HUES64 (cell line): Measurements from ENCODE around the gene RNF225.

ENCODE experiments used
- H3K27ac ChIP-seq: 2 replicates; pipeline ENCODE4 v1.7.0; 2013; ENCODE audit warnings: low read depth, low read length, inconsistent platforms
- H3K27me3 ChIP-seq: 2 replicates; pipeline ENCODE4 v1.6.1; 2013; ENCODE audit warnings: mild to moderate bottlenecking, low read length; ENCODE audit not compliant: insufficient read depth
- H3K36me3 ChIP-seq: 2 replicates; pipeline ENCODE4 v1.6.1; 2013; ENCODE audit warnings: mild to moderate bottlenecking, low read length; ENCODE audit not compliant: insufficient read depth
- H3K4me1 ChIP-seq: 2 replicates; pipeline ENCODE4 v1.6.1; 2013; ENCODE audit warnings: mild to moderate bottlenecking, low read length, moderate library complexity; ENCODE audit not compliant: insufficient read depth
- H3K4me3 ChIP-seq: 2 replicates; pipeline ENCODE4 v1.5.1; 2013; ENCODE audit warnings: mild to moderate bottlenecking, low read length, moderate library complexity
- H3K9ac ChIP-seq: 2 replicates; pipeline ENCODE4 v1.6.1; 2013; ENCODE audit warnings: mild to moderate bottlenecking, low read depth, low read length
- H3K9me3 ChIP-seq: 2 replicates; pipeline ENCODE4 v1.6.1; 2013; ENCODE audit warnings: low read depth, low read length; ENCODE audit not compliant: insufficient read depth
- WGBS: fragments of 150-250, 120-280 bp; methylation state at CpG from one replicate; pipeline ENCODE4 v1.1.7; 2013; ENCODE audit warnings: missing lambda C conversion rate; 5-methylcytosine and 5-hydroxymethylcytosine counted together

Gene RNF225

GRCh38 chr19:58381460-58382212 lies 13.8 kb upstream of the RNF225 start:
- H3K4me1 ChIP-seq: peaks cover 9% of the 10 kb centered on the region
- 44% methylated on average over 26 of the region's 26 CpGs for WGBS

GRCh38 chr19:58382997-58383603 lies 12.4 kb upstream of the RNF225 start:
- H3K4me3 ChIP-seq: no peak overlapping the region
- H3K9me3 ChIP-seq: no peaks in the 10 kb centered on the region
- H3K4me1 ChIP-seq: peaks cover 12% of the 10 kb centered on the region
- H3K36me3 ChIP-seq: peaks cover 2% of the 10 kb centered on the region
- 87% methylated on average over 6 of the region's 6 CpGs for WGBS
- no peak overlapping the region for H3K9ac ChIP-seq
- no peaks in the 10 kb centered on the region for H3K27me3 ChIP-seq
- H3K27ac ChIP-seq: no peak overlapping the region

More at GRCh38 chr19:58381460-58382212, 13.8 kb upstream of the RNF225 start:
- H3K9me3 ChIP-seq: no peaks in the 10 kb centered on the region
- H3K27me3 ChIP-seq: no peaks in the 10 kb centered on the region
- H3K4me3 ChIP-seq: peak overlapping the region; percentile 91
- no peaks in the 10 kb centered on the region for H3K36me3 ChIP-seq
- H3K9ac ChIP-seq: 0 out of 2 replicates have a peak overlapping the region, but pooled peaks have one; percentile 7
- H3K27ac ChIP-seq: no peak overlapping the region

GRCh38 chr19:58385313-58385890 lies 10.1 kb upstream of the RNF225 start:
- peak overlapping the region; percentile 99 for H3K9ac ChIP-seq
- no peaks in the 10 kb centered on the region for H3K9me3 ChIP-seq
- peak overlapping the region; percentile 80 for H3K4me3 ChIP-seq
- H3K36me3 ChIP-seq: peaks cover 21% of the 10 kb centered on the region
- peak overlapping the region; percentile 100 for H3K27ac ChIP-seq
- H3K4me1 ChIP-seq: peaks cover 15% of the 10 kb centered on the region
- 88% methylated on average over 9 of the region's 9 CpGs for WGBS
- H3K27me3 ChIP-seq: no peaks in the 10 kb centered on the region

- Histone ChIP-seq H3K4me1 (peaks cover 15% of the 10 kb centered on the region), H3K36me3 (peaks cover 27% of the 10 kb centered on the region), H3K27ac (peak overlapping the region; percentile 100), H3K9me3 (no peaks in the 10 kb centered on the region), H3K9ac (peak overlapping the region; percentile 99), H3K4me3 (peak overlapping the region; percentile 80), H3K27me3 (no peaks in the 10 kb centered on the region)
- WGBS: 14% methylated on average over 35 of the region's 36 CpGs
These were observed 9.4 kb upstream of the RNF225 start for GRCh38 chr19:58385891-58386575.

GRCh38 chr19:58386576-58387337 lies 8.7 kb upstream of the RNF225 start, which contains the start of gene RPS5:
RPS5 (plus strand) TSS chr19:58387269; CDS start chr19:58388138, 869 bp downstream.
- Histone ChIP-seq H3K4me1 (peaks cover 15% of the 10 kb centered on the region), H3K9ac (peak within 1 kb of the TSS; percentile 99), H3K4me3 (peak within 1 kb of the TSS; percentile 80), H3K36me3 (peaks cover 34% of the 10 kb centered on the region), H3K27me3 (no peaks in the 10 kb centered on the region), H3K27ac (peak within 1 kb of the TSS; percentile 100), H3K9me3 (no peaks in the 10 kb centered on the region)
- under 1% methylated on average over 63 of the region's 64 CpGs for WGBS

GRCh38 chr19:58387338-58388174 lies 7.9 kb upstream of the RNF225 start:
- H3K27me3 ChIP-seq: no peaks in the 10 kb centered on the region
- peaks cover 42% of the 10 kb centered on the region for H3K36me3 ChIP-seq
- H3K4me3 ChIP-seq: peak overlapping the region; percentile 80
- 9% methylated on average over 39 of the region's 39 CpGs for WGBS
- H3K4me1 ChIP-seq: peaks cover 15% of the 10 kb centered on the region
- H3K27ac ChIP-seq: peak overlapping the region; percentile 66
- no peaks in the 10 kb centered on the region for H3K9me3 ChIP-seq
- peak overlapping the region; percentile 92 for H3K9ac ChIP-seq

GRCh38 chr19:58388175-58388526 lies 7.3 kb upstream of the RNF225 start:
- Histone ChIP-seq H3K27me3 (no peaks in the 10 kb centered on the region), H3K9me3 (no peaks in the 10 kb centered on the region), H3K9ac (peak overlapping the region; percentile 92; the same call in 1 of the 2 replicates), H3K4me1 (peaks cover 15% of the 10 kb centered on the region), H3K4me3 (peak overlapping the region; percentile 80), H3K27ac (no peak overlapping the region), H3K36me3 (peaks cover 48% of the 10 kb centered on the region)
- 92% methylated on average over 2 of the region's 3 CpGs for whole genome bisulfite sequencing

GRCh38 chr19:58392945-58393724 lies 2.3 kb upstream of the RNF225 start:
- Histone ChIP-seq H3K36me3 (peaks cover 65% of the 10 kb centered on the region), H3K27ac (no peak overlapping the region), H3K27me3 (peaks cover 15% of the 10 kb centered on the region), H3K9ac (no peak overlapping the region), H3K4me3 (no peak overlapping the region), H3K9me3 (no peaks in the 10 kb centered on the region), H3K4me1 (peaks cover 2% of the 10 kb centered on the region; the same call in 1 of the 2 replicates)
- WGBS: 95% methylated on average over 26 of the region's 26 CpGs

GRCh38 chr19:58393725-58394033 lies 1.8 kb upstream of the RNF225 start:
- no peak overlapping the region for H3K27ac ChIP-seq
- WGBS: 91% methylated on average over 4 of the region's 4 CpGs
- H3K4me1 ChIP-seq: no peaks in the 10 kb centered on the region
- no peaks in the 10 kb centered on the region for H3K9me3 ChIP-seq
- no peak overlapping the region for H3K4me3 ChIP-seq
- no peak overlapping the region for H3K9ac ChIP-seq
- H3K27me3 ChIP-seq: peaks cover 15% of the 10 kb centered on the region
- peaks cover 60% of the 10 kb centered on the region for H3K36me3 ChIP-seq
